Measurements from ENCODE around the gene CCDC187. TPM values are rescaled to one million over a fixed set of nuclear protein-coding genes. Genes with fewer than 3 reads are reported as not detected.

Gene CCDC187
- total RNA-seq, 2 donors from 2014 or later, result 0.04 to 0.09 TPM

DNA sequence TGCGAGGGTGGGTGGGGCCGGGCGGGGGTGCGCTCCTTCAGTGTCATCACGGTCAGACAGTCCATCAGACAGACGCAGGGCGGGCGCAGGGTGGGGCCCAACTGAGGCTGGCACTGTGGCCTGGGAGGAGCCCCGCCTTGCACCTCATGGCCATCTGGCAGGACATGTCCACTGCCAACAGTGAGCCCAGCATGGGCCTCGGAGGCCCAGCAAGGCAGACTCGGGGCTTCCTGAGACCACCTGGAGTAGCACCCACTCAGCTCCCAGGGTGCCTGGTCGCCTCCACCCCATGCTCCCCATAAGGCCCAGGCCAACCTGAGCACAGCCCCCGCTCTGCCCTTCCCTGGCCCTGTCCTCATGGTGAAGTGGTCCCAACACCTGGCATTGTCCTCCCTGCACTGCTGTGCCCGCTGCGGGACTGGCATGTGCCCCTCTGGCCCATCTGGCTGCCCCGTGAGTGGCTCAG lies 14.9 kb upstream of the CCDC187 start:
- Histone ChIP-seq H3K4me3 (ENCODE audit: low read length) (no peak overlapping the region), H3K36me3 (ENCODE audit: control insufficient read depth, insufficient read depth, low read length) (no peaks in the 10 kb centered on the region), H3K4me1 (ENCODE audit: control insufficient read depth, insufficient read depth, low read length) (no peaks in the 10 kb centered on the region), H3K27ac (ENCODE audit: low read depth, low read length) (no peak overlapping the region), H3K9me3 (ENCODE audit: control insufficient read depth, low read length) (peaks cover 11% of the 10 kb centered on the region), H3K27me3 (ENCODE audit: control insufficient read depth, insufficient read depth, low read length, poor library complexity, severe bottlenecking) (no peaks in the 10 kb centered on the region), H3K9ac (ENCODE audit: extremely low read depth, low read length, poor library complexity, severe bottlenecking) (no peak overlapping the region)
- H3K36me3 Mint-ChIP-seq (ENCODE audit: low read depth), result no peaks in the 10 kb centered on the region
- DNase-seq, result no peak
- H3K27me3 Mint-ChIP-seq (ENCODE audit: insufficient read depth), result no peaks in the 10 kb centered on the region
- H3K9me3 Mint-ChIP-seq, result peaks cover 25% of the 10 kb centered on the region
- TF ChIP-seq, protein P1, sequence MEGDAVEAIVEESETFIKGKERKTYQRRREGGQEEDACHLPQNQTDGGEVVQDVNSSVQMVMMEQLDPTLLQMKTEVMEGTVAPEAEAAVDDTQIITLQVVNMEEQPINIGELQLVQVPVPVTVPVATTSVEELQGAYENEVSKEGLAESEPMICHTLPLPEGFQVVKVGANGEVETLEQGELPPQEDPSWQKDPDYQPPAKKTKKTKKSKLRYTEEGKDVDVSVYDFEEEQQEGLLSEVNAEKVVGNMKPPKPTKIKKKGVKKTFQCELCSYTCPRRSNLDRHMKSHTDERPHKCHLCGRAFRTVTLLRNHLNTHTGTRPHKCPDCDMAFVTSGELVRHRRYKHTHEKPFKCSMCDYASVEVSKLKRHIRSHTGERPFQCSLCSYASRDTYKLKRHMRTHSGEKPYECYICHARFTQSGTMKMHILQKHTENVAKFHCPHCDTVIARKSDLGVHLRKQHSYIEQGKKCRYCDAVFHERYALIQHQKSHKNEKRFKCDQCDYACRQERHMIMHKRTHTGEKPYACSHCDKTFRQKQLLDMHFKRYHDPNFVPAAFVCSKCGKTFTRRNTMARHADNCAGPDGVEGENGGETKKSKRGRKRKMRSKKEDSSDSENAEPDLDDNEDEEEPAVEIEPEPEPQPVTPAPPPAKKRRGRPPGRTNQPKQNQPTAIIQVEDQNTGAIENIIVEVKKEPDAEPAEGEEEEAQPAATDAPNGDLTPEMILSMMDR (conservative IDR thresholded peaks at IDR 0.05), result no peak
- WGBS, 2 experiments (ENCODE audit: insufficient coverage in 1 of 2, insufficient read length in 1 of 2), result 93 to 98% methylated on average over 5 to 16 of the region's 16 CpGs
- H3K27ac Mint-ChIP-seq, result no peak overlapping the region
- H3K4me1 Mint-ChIP-seq, result no peaks in the 10 kb centered on the region
- H3K4me3 Mint-ChIP-seq, result no peak overlapping the region

GRCh38 chr9:136318111-136318775 lies 14.3 kb upstream of the CCDC187 start:
- Mint-ChIP-seq H3K4me3 (no peak overlapping the region), H3K4me1 (no peaks in the 10 kb centered on the region), H3K36me3 (ENCODE audit: low read depth) (no peaks in the 10 kb centered on the region), H3K27me3 (ENCODE audit: insufficient read depth) (no peaks in the 10 kb centered on the region), H3K27ac (no peak overlapping the region), H3K9me3 (peaks cover 25% of the 10 kb centered on the region)
- no peaks in the 10 kb centered on the region for H3K27me3 ChIP-seq (ENCODE audit: control insufficient read depth, insufficient read depth, low read length, poor library complexity, severe bottlenecking)
- 82 to 84% methylated on average over 17 to 21 of the region's 21 CpGs for WGBS, 2 experiments (ENCODE audit: insufficient coverage in 1 of 2, insufficient read length in 1 of 2)
- peaks cover 11% of the 10 kb centered on the region for H3K9me3 ChIP-seq (ENCODE audit: control insufficient read depth, low read length)
- no peak overlapping the region for H3K27ac ChIP-seq (ENCODE audit: low read depth, low read length)
- TF ChIP-seq, protein P1 (conservative IDR thresholded peaks at IDR 0.05), result no peak
- no peaks in the 10 kb centered on the region for H3K4me1 ChIP-seq (ENCODE audit: control insufficient read depth, insufficient read depth, low read length)
- no peaks in the 10 kb centered on the region for H3K36me3 ChIP-seq (ENCODE audit: control insufficient read depth, insufficient read depth, low read length)
- no peak overlapping the region for H3K4me3 ChIP-seq (ENCODE audit: low read length)
- H3K9ac ChIP-seq (ENCODE audit: extremely low read depth, low read length, poor library complexity, severe bottlenecking), result no peak overlapping the region
- no peak for DNase-seq

DNA sequence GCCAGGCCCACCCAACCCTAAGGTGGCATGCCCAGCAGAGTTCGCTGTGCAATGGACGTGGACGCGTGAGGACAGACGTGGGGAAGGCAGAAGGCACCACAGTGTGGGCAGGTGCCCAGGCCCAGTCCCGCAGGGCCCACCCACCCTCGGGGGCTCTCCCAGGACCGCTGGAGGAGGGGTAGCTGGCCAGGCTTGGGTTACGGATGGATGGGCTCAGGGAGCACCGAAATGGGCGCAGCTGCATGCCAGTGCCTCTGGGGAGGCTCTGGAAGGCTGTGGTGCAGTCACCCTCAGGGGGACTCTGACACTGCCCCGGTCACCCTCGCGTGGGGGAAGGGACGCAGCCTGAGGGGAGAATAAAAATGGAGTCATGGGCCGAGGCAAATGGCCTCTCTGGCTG lies 13.8 kb upstream of the CCDC187 start:
- Histone ChIP-seq H3K9ac (ENCODE audit: extremely low read depth, low read length, poor library complexity, severe bottlenecking) (no peak overlapping the region), H3K4me1 (ENCODE audit: control insufficient read depth, insufficient read depth, low read length) (no peaks in the 10 kb centered on the region), H3K36me3 (ENCODE audit: control insufficient read depth, insufficient read depth, low read length) (no peaks in the 10 kb centered on the region), H3K9me3 (ENCODE audit: control insufficient read depth, low read length) (peaks cover 11% of the 10 kb centered on the region), H3K27ac (ENCODE audit: low read depth, low read length) (no peak overlapping the region), H3K4me3 (ENCODE audit: low read length) (no peak overlapping the region), H3K27me3 (ENCODE audit: control insufficient read depth, insufficient read depth, low read length, poor library complexity, severe bottlenecking) (no peaks in the 10 kb centered on the region)
- 93 to 97% methylated on average over 7 to 16 of the region's 16 CpGs for WGBS, 2 experiments (ENCODE audit: insufficient coverage in 1 of 2, insufficient read length in 1 of 2)
- Mint-ChIP-seq H3K27me3 (ENCODE audit: insufficient read depth) (no peaks in the 10 kb centered on the region), H3K27ac (no peak overlapping the region), H3K36me3 (ENCODE audit: low read depth) (no peaks in the 10 kb centered on the region), H3K4me1 (no peaks in the 10 kb centered on the region), H3K4me3 (no peak overlapping the region), H3K9me3 (peaks cover 25% of the 10 kb centered on the region)
- TF ChIP-seq, protein P1 (conservative IDR thresholded peaks at IDR 0.05), result no peak
- DNase-seq, result no peak

All from endodermal cell (in vitro differentiated cells).